Activated T-cell treated with anti-CD3 and anti-CD28 coated beads for 1 hour (primary cell): Measurements from ENCODE around the gene RNF212.

Experiments used
- DNase-seq: peaks from one replicate; pipeline ENCODE4 v3.0.0-alpha.2; 2020; ENCODE audit warnings: low read depth

RNF212 gene

GRCh38 chr4:1090465-1091440 lies 22.6 kb downstream of the RNF212 start:
- no peak for DNase-seq

GRCh38 chr4:1090036-1090435 lies 23.3 kb downstream of the RNF212 start:
- no peak for DNase-seq

GRCh38 chr4:1087371-1087770 lies 26.0 kb downstream of the RNF212 start:
- no peak for DNase-seq

- no peak for DNase-seq
Measured at GRCh38 chr4:1086011-1086410, 27.4 kb downstream of the RNF212 start.

- DNase-seq = no peak
Measured at GRCh38 chr4:1085404-1085799, 28.0 kb downstream of the RNF212 start.

- no peak for DNase-seq
Measured at GRCh38 chr4:1084796-1085403, 28.5 kb downstream of the RNF212 start.

GRCh38 chr4:1084394-1084793 lies 29.0 kb downstream of the RNF212 start:
- DNase-seq = no peak

GRCh38 chr4:1082215-1083182 lies 30.9 kb downstream of the RNF212 start:
- DNase-seq = no peak

- DNase-seq = no peak
Measured at GRCh38 chr4:1081689-1082040, 31.7 kb downstream of the RNF212 start.

GRCh38 chr4:1080961-1081688 lies 32.2 kb downstream of the RNF212 start:
- DNase-seq = no peak

- no peak for DNase-seq
Measured at GRCh38 chr4:1080432-1080831, 32.9 kb downstream of the RNF212 start.

- no peak for DNase-seq
Measured at GRCh38 chr4:1079711-1080265, 33.6 kb downstream of the RNF212 start.

- no peak for DNase-seq
Measured at GRCh38 chr4:1078490-1078889, 34.9 kb downstream of the RNF212 start.

- no peak for DNase-seq
Measured at GRCh38 chr4:1077711-1078477, 35.5 kb downstream of the RNF212 start.

GRCh38 chr4:1075809-1076699 lies 37.3 kb downstream of the RNF212 start:
- DNase-seq = no peak

- no peak for DNase-seq
Measured at GRCh38 chr4:1075225-1075624, 38.1 kb downstream of the RNF212 start.

GRCh38 chr4:1074077-1074476 lies 39.3 kb downstream of the RNF212 start:
- DNase-seq = no peak

GRCh38 chr4:1072830-1073446 lies 40.4 kb downstream of the RNF212 start:
- peak; percentile 36 for DNase-seq

GRCh38 chr4:1069394-1069793 lies 44.0 kb downstream of the RNF212 start:
- no peak for DNase-seq
